Right renal pelvis (tissue), 4 donors: ENCODE data around the gene SMIM5. TPM values are rescaled to one million over a fixed set of nuclear protein-coding genes. Genes with fewer than 3 reads are reported as not detected.
A peak's percentile ranks its signal among the peaks of the same experiment; 100 is the strongest.
"Not testable (repeated sequence)": the region's sequence is repeated elsewhere in the genome, so short reads cannot be mapped to it uniquely, and the experiment has no call there.

Experiments
- DNase-seq, 4 donors: peaks; one replicate each; pipeline ENCODE4 v3.0.0-alpha.2; 2013; ENCODE audit warnings: low read depth in 4 of 4, low spot score in 3 of 4, missing footprints in 1 of 4
- polyA plus RNA-seq, 4 donors: library from polyadenylated mRNA; unstranded; fragments of 120-200 nt; gene quantifications; one replicate each; pipeline ENCODE4 v1.2.1, GENCODE V29; 2013; ENCODE audit not compliant: insufficient read length in 4 of 4

Gene SMIM5
- polyA plus RNA-seq, 4 donors = 4.0 to 9.1 (median 6.2) TPM

DNA sequence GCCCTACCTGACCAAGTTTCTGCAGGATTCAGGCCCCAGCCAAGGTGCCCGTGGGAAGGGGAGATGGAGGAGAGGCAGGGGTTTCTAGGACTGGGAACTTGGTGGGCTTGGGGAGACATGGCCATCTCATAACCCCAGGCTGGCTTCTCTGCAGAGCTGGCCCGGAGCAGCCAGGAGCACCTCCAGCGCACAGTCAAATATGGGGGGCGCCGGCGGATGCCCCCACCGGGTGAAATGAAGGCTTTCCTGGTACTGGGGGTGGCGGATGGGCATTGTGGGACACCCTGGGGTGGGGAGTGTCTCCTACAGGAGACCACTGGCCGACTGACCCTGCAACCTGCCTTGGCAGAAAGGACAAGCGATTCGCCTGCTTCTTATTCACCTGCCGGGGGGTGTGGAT, 9.2 kb upstream of the SMIM5 start:
- no peak for DNase-seq

DNA sequence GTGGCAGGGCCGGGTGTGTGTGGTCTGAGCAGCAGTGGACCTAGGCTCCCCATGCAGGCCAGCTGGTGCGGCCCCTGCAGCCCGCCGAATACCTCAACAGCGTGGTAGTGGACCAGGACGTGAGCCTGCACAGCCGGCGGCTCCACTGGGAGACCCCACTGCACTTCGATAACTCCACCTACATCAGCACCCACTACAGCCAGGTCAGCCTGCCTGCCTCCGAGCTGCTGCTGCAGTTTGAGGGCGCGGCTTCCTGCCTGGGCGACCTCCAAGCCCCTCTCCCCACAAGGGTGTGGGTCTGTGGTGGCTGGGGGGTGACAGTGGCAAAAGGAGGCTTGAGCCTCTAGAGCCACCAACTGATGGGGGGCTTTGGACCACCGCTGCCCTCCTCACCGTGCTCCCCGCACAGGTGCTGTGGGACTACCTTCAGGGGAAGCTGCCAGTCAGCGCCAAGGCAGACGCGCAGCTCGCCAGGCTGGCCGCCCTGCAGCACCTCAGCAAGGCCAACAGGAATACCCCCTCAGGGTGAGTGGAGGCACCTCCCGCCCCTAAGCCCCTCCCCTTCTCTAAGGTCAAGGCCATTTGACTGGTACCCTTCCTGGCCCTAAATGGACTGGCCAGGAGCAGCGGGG, 8.4 kb upstream of the SMIM5 start:
- DNase-seq = no peak

DNA sequence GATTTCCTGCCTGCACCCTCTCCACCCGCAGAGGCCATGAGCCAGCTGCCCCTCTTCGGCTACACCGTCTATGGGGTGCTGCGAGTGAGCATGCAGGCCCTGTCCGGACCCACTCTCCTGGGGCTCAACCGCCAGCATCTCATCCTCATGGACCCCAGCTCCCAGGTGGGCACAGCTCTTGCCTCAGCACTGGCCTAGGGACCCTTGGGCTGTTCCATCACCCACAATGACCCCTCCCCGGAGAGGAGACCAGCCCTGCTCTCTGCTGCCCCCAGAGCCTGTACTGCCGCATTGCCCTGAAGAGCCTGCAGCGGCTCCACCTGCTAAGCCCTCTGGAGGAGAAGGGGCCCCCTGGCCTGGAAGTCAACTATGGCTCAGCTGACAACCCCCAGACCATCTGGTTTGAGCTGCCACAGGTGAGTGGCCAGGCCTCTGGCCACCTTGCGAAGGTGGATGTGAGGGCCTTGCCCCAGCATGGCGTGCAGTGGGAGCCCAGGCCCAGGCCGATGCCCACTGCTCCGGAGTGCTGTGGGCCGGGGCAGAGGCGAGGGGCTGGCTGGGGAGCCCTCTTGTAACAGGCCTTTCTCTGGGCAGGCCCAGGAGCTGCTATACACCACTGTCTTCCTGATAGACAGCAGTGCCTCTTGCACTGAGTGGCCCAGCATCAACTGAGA, 7.3 kb upstream of the SMIM5 start:
- DNase-seq = no peak

DNA sequence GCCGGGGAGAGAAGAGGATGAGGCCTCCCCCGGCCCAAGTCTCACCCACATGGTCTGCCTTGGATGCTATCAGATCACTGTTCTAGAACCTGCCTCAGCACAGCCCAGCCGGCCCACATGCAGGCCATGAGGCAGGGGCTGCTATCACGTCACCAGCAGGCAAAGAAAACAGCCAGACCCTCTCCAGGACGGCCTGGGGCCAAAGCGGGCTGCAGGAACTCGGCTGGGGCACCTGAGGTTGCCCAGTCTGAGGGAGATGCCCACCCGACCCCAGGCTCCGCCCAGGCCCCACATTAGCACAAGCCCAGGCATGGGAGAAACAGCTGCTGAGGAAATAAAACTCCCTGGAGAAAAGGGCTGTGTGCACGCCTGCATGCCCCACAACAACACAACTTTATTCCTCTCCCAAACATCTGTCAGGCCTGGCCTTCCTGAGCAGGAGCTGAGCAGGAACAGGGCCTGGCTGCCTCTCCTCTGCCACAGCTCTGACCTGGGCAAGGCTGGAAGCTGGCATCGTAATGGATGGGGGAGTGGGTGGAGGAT, 6.7 kb upstream of the SMIM5 start:
- no peak for DNase-seq

- DNase-seq = no peak
These were observed 6.1 kb upstream of the SMIM5 start for GRCh38 chr17:75627094-75627493.

DNA sequence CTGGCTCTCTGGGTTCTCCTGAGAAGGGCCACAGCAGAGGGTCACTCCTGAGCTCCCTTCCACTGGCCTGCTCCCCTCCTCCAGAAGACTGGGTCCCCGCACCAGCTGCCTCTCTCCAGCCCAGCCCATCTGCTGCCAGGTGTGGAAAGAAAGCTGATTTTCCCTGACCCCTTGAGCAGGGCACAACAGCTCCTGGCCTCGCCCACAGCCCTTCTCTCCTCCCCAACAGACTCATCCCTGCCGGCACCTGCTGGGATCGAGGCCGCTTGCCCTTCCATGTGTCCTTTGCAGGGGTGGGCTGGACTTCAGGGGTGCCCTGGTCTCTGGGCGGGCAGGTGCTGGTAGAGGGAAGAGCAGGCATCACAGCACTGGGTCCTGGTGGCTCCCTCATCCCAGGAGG, 4.8 kb upstream of the SMIM5 start:
- no peak for DNase-seq

DNA sequence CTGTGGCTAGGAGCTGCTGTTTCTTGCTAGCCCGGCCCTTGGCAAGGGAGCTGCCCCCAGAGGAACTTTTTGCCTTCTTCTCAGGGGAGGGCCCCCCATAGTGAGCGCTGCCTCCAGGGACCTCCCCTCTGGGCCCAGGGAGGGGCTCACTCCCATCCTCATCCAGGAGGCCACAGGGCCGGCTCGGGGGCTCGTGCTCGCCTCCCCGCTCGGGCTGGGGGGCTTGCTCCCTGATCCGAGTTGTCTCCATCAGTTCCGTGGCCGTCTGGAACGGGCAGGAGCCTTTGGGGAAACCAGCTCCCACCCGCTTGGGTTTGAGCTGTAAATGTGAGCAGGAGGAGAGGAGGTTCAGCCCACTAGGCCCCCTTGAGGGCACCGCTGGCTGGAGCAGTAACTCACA, 4.1 kb upstream of the SMIM5 start:
- DNase-seq = no peak

GRCh38 chr17:75630071-75630917, 2.9 kb upstream of the SMIM5 start:
- DNase-seq = no peak

GRCh38 chr17:75631353-75631752, 1.9 kb upstream of the SMIM5 start:
- no peak for DNase-seq

- no peak for DNase-seq
These were observed 806 bp upstream of the SMIM5 start for GRCh38 chr17:75632428-75632827.

DNA sequence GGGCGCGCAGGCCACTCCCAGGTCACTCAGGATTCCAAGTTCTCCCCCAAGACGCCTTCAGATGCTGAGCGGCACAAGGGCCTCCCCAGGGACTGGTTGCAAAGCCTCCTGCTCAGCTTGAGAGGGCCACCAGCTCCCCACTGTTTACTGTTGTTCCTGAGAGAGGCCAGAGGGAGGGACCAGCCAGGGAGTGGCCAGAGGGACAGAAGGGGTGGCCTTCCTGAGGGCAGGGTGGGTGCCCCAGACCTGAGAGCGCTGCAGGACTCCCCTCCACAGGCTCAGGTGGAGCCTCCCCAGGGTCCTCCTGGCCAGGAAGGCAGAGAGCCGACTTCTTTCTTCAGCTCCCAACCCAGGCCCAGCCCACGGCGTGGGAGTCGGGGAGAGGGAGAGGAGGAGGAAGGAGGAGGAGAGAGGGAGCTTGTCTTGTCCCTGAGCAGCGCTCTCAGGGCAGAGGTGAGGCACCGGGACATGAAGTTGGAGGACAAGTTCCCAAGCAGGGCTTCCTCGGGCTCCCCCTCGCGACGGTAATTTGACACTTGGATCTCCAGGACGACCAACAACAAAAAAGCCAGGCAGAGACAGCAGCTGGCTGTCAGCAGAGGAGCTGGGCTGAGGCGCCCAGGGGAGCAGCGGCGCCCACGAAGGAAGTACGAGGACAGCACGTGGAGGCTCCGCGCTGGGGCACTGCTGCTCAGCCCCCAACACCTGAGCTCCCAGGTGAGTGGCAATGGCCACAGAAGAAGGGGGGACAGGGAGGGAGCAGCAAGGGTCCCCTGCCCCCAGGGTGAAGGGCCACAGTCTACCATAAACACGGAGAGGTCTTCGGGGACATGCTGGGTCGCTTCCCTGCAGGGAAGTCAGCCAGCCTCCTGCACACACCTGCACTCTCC, 497 bp downstream of the SMIM5 start:
- DNase-seq = peak; percentile 93 to 97 (median 95)

DNA sequence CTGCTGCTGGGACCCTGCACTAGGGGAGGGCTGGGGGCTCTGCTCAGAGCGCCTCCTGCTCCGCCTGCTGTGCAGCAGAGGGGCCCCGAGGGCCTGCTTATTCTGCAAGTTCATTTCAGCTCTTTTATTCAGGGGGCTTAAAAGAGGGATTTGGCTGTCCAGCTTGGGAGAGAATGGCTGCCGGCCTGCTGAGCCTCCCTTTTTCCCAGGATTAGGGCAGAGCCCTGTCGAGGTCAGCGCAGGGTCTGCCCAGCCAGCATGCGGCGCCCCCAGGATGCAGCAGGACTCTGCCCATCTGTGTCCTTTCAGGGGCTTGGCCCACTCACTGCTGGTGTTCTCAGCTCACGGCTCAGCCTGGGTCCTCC, 1.1 kb downstream of the SMIM5 start:
- DNase-seq = no peak

DNA sequence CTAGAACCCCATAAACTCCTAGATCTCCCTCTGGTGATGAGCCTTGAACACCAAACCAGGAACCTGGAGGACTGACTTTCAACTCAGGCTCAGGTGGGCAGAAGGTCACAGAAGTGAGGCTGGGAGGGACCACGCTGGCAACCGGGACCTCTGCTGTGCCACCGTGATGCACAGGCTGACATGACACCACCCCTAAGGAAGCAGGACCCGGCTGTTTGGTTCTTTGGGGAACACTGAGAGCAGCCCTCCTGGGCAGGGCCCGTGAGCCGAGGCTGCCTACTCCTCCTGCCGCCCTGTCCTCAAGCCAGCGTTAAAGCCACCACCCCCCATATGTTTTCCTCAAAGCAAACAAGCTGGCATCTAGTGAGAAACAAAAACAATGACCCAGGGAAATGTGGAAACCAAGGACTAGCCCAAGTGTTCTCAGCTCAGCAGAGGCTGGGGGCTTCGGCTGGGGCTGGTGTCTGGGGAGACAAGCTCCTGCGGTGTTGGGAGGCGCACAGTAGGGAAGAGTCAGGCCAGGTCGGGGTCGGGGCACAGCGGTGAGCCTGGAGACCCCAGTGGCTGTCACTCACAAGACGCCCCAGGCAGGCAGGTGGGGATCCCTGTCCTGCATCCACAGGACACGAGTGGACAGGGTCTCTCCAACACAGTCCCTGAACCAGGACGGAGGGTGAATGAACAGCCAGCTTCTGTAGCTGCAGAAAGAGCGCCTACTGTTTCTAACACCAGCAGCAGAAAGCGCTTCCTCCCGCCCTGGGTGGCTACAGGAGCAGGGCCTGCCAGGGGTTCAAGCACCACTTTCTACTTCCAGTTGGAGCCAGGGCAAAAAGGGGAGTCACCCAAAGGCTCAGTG, 1.7 kb downstream of the SMIM5 start:
- no peak for DNase-seq

DNA sequence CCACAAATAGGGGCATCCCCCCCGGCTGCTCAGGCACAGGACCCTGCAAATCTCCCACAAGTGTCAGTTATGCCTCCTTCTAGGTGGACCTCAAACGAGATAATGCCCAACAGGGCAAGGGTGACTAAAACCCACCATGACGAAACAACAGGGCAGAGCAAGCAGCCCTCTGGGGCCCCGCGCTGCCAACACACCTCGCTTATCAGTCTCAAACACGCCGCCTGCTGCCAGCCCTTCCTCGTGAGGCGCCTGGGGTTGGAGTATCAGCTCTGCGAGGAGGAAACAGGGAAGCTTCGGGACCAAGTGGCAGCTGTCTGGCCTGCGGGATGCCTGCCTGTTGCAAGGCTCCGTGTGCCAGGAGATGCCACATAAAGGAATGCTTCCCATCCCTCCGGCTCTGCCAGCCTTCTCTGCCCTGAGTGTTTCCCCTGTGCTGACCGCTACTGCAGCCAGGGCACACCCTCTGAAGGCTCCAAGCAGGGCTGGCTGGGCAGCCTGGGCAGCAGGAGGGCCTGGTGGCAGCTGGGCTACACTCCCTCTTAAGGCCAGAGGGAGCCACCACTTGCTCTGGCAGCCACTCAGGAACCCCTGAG, 2.5 kb downstream of the SMIM5 start:
- DNase-seq = no peak

DNA sequence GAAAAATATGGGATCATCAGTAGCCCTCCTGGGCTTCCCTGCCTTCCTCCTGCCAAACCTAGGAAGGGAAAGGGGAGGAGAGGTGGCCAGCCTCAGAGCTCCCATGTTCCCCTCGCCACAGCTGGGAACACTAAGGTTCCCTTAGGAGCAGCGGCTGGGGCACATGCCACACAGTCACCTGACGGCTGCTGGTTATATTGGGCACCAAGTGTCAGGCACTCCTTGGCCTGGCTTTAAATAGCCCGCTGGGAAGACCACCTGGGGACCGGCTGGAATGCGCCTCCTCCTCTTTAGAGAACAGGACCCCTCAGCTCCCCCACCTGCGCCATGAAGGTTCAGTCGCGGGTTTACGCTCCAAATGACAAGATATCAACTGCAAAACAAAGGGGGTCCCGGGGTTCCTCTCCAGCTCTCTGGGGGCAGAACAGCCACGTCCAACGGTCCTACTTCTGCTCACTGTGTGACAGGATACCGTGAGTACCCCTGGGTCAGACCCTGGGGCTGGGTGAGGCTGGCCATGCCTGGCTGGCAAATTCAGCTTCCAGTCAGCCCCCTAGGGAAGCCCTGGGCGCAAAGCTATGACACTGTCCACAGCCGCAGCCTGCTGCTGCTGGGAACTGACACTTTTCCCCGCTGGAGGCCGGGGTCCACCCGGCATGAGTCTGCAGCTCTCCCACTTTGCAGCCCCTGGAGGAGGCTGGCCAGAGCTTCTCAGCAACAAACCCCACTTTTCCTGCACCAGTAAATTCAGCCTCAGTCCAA, 3.3 kb downstream of the SMIM5 start:
- no peak for DNase-seq

DNA sequence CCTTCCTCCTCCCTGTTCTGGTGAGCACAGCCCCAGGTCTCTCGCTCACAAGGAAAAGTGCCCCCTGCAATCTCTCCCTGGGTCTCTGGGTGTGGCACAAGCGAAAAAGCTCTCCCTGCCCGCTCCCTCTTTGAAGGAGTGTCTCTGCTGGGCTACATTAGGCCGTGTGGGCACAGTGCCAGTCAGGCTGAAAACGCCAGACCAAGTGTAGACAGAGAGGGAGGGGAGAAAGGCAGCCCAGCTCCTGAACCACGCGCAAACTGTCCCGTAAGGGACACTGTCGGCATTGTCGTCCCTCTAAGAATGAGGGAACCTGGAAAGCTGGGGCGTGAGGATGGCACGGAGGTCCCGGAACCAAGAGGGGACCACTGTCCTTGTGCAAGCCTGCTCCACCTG, 3.9 kb downstream of the SMIM5 start:
- no peak for DNase-seq

GRCh38 chr17:75637551-75637950, 4.3 kb downstream of the SMIM5 start:
- DNase-seq = no peak

- not testable (repeated sequence) for DNase-seq
These were observed 4.8 kb downstream of the SMIM5 start for GRCh38 chr17:75638039-75638438.
